Esophagus muscularis mucosa (tissue), 4 donors: Measurements from ENCODE around the gene CLIC3. TPM values are rescaled to one million over a fixed set of nuclear protein-coding genes. Genes with fewer than 3 reads are reported as not detected.

ENCODE experiments used
- DNase-seq: peaks from one replicate; pipeline ENCODE4 v3.0.0-alpha.2; 2017; ENCODE audit errors: extremely low spot score
- H3K27ac ChIP-seq, 4 donors: fragments of 200-600 bp; sonication (generic); replicated peaks in 1 of 4; 1 replicate in 3 of 4; 2 replicates in 1 of 4; pipeline ENCODE4 v1.5.1; 2016 to 2019; ENCODE audit warnings: mild to moderate bottlenecking in 1 of 4
- H3K27me3 ChIP-seq, 4 donors: fragments of 200-600 bp; sonication (generic); one replicate each; pipeline versions ENCODE4 v1.5.1 to v1.6.0; 2016 to 2019
- H3K36me3 ChIP-seq, 4 donors: fragments of 200-600 bp; sonication (generic); one replicate each; pipeline ENCODE4 v1.5.1; 2016 to 2019
- H3K4me1 ChIP-seq, 4 donors: fragments of 200-600 bp; sonication (generic); one replicate each; pipeline ENCODE4 v1.5.1; 2016 to 2019
- H3K4me3 ChIP-seq, 4 donors: fragments of 200-600 bp; sonication (generic); 1 replicate in 2 of 4; 2 replicates in 2 of 4; pipeline ENCODE4 v1.5.1; 2016 to 2019; ENCODE audit warnings: mild to moderate bottlenecking in 4 of 4, moderate library complexity in 1 of 4
- H3K9me3 ChIP-seq, 4 donors: fragments of 200-600 bp; sonication (generic); 1 replicate in 3 of 4; 2 replicates in 1 of 4; pipeline ENCODE4 v1.5.1; 2016 to 2019
- EP300 ChIP-seq: sonication (generic); formaldehyde crosslinking; IDR thresholded peaks from one replicate; pipeline ENCODE4 v1.6.1; 2017; ENCODE audit warnings: antibody characterized with exemption
- POLR2A ChIP-seq: fragments of 450-650 bp; IDR thresholded peaks from one replicate; pipeline ENCODE4 v1.6.1; 2017; ENCODE audit warnings: antibody characterized with exemption, moderate library complexity, mild to moderate bottlenecking, low read depth
- POLR2AphosphoS5 ChIP-seq, 2 donors: sonication (generic); formaldehyde crosslinking; IDR thresholded peaks; one replicate each; pipeline ENCODE4 v1.6.1; 2017; ENCODE audit warnings: antibody characterized with exemption in 2 of 2
- WGBS: methylation state at CpG from one replicate; pipeline ENCODE4 v1.1.5; 2018; 5-methylcytosine and 5-hydroxymethylcytosine counted together
- intact Hi-C: fragments of 100-400 bp; cut with DNase I; formaldehyde crosslinking; loops from one replicate; pipeline ENCODE4 v1.15.1; 2023
- total RNA-seq, 4 donors: library from RNA; depleted of rRNA; stranded (reverse); fragments of >200 nt; gene quantifications; one replicate each; pipeline versions ENCODE4 v1.1.0 to v1.2.1, GENCODE V29; 2016
- TF ChIP-seq, protein P1 (sequence below), 3 experiments: fragments of 200-600 bp in 2 of 3; fragments of 450-650 bp in 1 of 3; sonication (generic) in 2 of 3; IDR thresholded peaks; one replicate each; pipeline ENCODE4 v1.5.1; 2017 to 2019; ENCODE audit warnings: antibody characterized with exemption in 3 of 3, mild to moderate bottlenecking in 2 of 3, moderate library complexity in 1 of 3

The CLIC3 gene
- total RNA-seq, 4 donors from 2014 or later, result 1.4 to 2.5 TPM; not detected in 2

DNA sequence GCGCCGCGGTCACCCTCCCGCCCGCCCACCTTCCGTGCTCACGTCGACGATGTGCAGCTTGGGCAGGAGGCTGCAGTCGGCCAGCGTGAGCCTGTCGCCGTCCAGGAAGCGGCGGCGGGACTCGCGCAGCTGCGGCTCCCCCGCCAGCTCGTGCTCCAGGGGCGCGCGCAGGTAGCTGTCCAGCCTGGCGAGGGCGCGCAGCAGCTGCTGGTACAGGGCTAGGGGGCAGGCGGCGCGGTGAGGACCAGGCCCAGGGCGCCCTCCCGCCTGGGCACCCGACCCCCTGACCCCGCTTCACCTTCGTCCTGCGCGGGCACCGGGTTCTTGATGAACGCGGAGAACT, 1.5 kb downstream of the CLIC3 start:
- intact Hi-C loops, result loop anchor here (5.0 kb wide), 1 partner anchor 48 kb away; the partner anchor contains the start of gene C8G
- Histone ChIP-seq H3K9me3 (no peaks in the 10 kb centered on the region), H3K4me3 (peak overlapping the region in 1 of 4 donors; percentile 10), H3K27me3 (peaks cover 0 to 60% (median 14%) of the 10 kb centered on the region in 4 donors), H3K36me3 (peaks cover 4 to 18% (median 14%) of the 10 kb centered on the region in 4 donors), H3K4me1 (peaks cover 32 to 57% (median 48%) of the 10 kb centered on the region in 4 donors), H3K27ac (no peak overlapping the region)
- DNase-seq, result no peak
- TF ChIP-seq, protein P1, sequence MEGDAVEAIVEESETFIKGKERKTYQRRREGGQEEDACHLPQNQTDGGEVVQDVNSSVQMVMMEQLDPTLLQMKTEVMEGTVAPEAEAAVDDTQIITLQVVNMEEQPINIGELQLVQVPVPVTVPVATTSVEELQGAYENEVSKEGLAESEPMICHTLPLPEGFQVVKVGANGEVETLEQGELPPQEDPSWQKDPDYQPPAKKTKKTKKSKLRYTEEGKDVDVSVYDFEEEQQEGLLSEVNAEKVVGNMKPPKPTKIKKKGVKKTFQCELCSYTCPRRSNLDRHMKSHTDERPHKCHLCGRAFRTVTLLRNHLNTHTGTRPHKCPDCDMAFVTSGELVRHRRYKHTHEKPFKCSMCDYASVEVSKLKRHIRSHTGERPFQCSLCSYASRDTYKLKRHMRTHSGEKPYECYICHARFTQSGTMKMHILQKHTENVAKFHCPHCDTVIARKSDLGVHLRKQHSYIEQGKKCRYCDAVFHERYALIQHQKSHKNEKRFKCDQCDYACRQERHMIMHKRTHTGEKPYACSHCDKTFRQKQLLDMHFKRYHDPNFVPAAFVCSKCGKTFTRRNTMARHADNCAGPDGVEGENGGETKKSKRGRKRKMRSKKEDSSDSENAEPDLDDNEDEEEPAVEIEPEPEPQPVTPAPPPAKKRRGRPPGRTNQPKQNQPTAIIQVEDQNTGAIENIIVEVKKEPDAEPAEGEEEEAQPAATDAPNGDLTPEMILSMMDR (IDR thresholded peaks at IDR 0.05), result no peak
- TF ChIP-seq POLR2AphosphoS5 (IDR thresholded peaks at IDR 0.05) (no peak), POLR2A (no peak), EP300 (no peak)
- WGBS, result no CpG with 5 or more reads among the region's 40 CpGs

DNA sequence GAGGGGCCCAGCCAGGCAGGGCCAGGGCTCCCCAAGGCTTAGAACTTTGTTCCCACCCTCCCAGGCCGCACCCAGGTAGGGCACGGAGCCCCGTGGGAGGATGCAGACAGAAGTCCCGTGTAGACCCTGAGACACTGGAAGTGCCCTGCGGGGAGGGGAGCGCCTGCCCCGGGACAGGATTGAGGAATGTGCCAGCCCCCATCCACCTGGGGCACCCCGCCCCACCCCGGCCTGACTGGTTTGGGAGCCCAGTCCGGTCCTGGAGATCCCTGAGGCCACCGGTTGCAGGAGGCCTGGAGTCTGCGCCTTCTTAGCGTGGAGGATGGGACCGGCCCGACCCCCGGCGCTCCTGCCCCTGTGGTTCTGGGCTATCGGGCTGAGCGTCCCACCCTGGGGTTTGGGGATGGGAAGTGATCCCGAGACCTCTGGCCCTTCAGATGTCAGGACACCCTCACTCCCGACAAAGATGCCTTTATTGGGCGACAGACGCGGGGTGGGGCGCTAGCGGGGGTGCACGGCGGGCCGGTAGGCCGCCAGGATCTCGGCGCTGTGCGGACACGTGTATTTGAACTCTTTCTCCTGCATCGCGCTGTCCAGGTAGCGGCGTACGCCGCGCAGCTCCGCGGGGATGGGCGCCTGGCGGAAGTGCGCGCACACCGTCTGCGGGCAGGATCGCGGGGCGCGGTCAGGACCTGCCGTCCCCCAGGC, 2.0 kb downstream of the CLIC3 start:
- H3K4me1 ChIP-seq, result peaks cover 32 to 57% (median 48%) of the 10 kb centered on the region in 4 donors
- H3K36me3 ChIP-seq, result peaks cover 4 to 18% (median 14%) of the 10 kb centered on the region in 4 donors
- H3K27me3 ChIP-seq, result peaks cover 0 to 60% (median 14%) of the 10 kb centered on the region in 4 donors
- intact Hi-C loops, result loop anchor here (5.0 kb wide), 1 partner anchor 47 kb away; the partner anchor contains the start of gene C8G
- 86% methylated on average over 19 of the region's 54 CpGs for WGBS
- H3K4me3 ChIP-seq, result peak overlapping the region in 1 of 4 donors; percentile 10
- H3K27ac ChIP-seq, result no peak overlapping the region
- TF ChIP-seq, protein P1 (IDR thresholded peaks at IDR 0.05), result no peak
- no peak for TF ChIP-seq POLR2A
- TF ChIP-seq POLR2AphosphoS5 (IDR thresholded peaks at IDR 0.05), result no peak
- TF ChIP-seq EP300, result no peak
- no peak for DNase-seq
- no peaks in the 10 kb centered on the region for H3K9me3 ChIP-seq

DNA sequence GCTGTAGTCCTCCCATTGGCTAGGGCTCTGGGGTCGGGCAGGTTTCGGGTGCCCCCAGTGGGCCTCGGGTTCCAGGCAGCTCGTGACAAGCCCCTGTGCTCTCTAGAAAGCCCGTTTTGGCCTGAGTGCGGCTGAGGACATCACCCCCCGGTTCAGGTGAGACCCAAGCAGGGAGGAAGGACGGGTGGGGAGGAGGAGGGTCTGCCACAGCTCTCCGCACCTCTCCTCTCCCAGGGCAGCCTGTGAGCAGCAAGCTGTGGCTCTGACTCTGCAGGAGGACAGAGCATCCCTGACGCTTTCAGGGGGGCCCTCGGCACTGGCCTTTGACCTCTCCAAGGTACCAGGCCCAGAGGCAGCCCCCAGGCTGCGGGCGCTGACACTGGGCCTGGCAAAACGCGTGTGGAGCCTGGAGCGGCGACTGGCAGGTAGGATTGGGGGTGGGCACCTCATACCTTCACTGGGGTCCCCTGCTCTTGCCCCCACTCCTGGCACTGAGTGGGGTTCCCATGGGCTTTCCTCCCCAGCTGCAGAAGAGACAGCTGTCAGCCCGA, 3.5 kb downstream of the CLIC3 start:
- Histone ChIP-seq H3K4me3 (peak overlapping the region; percentile 67 to 86 (median 74)), H3K27me3 (peaks cover 0 to 51% (median 14%) of the 10 kb centered on the region in 4 donors), H3K9me3 (no peaks in the 10 kb centered on the region), H3K4me1 (peaks cover 32 to 57% (median 48%) of the 10 kb centered on the region in 4 donors), H3K36me3 (peaks cover 4 to 18% (median 14%) of the 10 kb centered on the region in 4 donors), H3K27ac (peak overlapping the region; percentile 87 to 91 (median 88))
- TF ChIP-seq, protein P1 (IDR thresholded peaks at IDR 0.05), result no peak
- TF ChIP-seq EP300 (no peak), POLR2A (no peak), POLR2AphosphoS5 (IDR thresholded peaks at IDR 0.05) (no peak)
- DNase-seq, result no peak
- intact Hi-C loops, result loop anchor here (5.0 kb wide), 1 partner anchor 46 kb away; the partner anchor contains the start of gene C8G
- 27% methylated on average over 11 of the region's 18 CpGs for WGBS

DNA sequence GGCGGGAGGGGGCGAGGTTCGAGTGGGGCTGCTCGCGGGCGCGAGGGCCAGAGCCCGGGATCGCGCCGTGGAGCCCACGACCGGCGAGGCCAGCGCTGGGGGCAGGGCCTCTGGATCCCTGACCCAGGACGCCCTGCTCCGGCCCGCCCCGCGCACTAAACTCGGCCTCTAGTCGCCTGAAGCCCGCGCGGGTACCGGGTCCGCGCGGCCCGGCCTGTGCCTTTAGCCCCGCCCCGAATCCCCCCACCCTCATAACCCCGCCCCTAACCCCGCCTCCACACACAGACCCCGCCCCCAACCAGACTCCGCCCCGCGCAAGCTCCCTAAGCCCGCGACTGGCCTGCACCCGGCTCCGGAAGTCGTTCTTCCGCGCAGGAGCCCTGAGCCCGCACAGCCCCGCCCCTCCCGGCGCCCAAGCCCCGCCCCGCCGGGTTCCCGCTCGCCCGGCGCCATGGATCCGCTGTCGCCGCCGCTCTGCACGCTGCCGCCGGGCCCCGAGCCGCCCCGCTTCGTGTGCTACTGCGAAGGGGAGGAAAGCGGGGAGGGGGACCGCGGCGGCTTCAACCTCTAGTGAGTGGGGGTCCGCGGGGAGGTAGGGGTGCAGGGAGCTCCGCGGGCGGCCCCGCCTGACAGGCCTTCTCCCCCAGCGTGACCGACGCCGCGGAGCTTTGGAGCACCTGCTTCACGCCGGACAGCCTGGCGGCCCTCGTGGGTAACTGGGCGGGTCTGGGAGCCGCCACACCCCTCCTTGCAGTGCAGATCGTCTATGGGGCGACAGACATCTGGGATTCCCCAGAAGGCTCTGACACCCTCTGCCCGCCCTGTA, 4.2 kb downstream of the CLIC3 start, which contains the start of gene PAXX:
TSS of gene PAXX (plus strand) at position 430 of the 826 bp plus-strand sequence. CDS start at position 452, 22 bp downstream.
- Histone ChIP-seq H3K27me3 (peaks cover 0 to 52% (median 14%) of the 10 kb centered on the region in 4 donors), H3K9me3 (no peaks in the 10 kb centered on the region), H3K4me3 (peak within 1 kb of the TSS; percentile 67 to 86 (median 74)), H3K4me1 (peaks cover 32 to 57% (median 47%) of the 10 kb centered on the region in 4 donors), H3K27ac (peak within 1 kb of the TSS; percentile 87 to 91 (median 88)), H3K36me3 (peaks cover 4 to 18% (median 14%) of the 10 kb centered on the region in 4 donors)
- WGBS, result 9% methylated on average over 28 of the region's 92 CpGs
- TF ChIP-seq, protein P1 (IDR thresholded peaks at IDR 0.05), result no peak
- TF ChIP-seq POLR2A, result no peak
- TF ChIP-seq EP300, result no peak
- TF ChIP-seq POLR2AphosphoS5 (IDR thresholded peaks at IDR 0.05), result peak; percentile 38 to 45
- DNase-seq, result peak; percentile 96
- intact Hi-C loops, result loop anchor here (5.0 kb wide), 1 partner anchor 45 kb away; the partner anchor contains the start of gene C8G
